ENCODE measurements around the gene IPO13.

Gene IPO13

DNA sequence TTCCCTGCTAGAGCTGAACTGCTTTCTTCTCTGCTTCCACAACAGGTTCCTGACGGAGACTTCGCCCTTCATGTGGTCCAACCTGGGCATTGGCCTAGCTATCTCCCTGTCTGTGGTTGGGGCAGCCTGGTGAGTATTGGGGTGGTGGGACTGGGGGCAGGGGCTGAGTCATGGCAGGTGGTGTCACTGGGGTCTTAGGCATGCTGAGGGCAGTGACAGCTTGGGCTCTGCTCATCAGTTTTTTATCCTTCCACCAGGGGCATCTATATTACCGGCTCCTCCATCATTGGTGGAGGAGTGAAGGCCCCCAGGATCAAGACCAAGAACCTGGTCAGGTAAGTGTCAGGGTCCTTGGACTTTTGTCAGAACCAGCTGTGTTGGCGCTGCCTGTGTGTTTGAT lies 29.3 kb downstream of the IPO13 start:
- DNase-seq, result no peak

DNA sequence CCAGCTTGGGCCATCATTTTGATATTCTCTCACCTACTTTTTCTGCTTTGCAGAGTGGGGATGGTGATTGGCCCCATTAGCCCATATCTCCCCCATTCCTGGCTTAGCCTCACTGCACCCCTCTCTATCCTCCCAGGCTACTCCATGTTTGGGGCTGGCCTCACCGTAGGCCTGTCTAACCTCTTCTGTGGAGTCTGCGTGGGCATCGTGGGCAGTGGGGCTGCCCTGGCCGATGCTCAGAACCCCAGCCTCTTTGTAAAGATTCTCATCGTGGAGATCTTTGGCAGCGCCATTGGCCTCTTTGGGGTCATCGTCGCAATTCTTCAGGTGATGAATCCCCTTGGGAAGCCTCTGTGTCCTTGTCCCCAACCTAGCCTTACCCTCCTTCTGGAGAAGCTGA lies 30.1 kb downstream of the IPO13 start:
- DNase-seq, result no peak

DNA sequence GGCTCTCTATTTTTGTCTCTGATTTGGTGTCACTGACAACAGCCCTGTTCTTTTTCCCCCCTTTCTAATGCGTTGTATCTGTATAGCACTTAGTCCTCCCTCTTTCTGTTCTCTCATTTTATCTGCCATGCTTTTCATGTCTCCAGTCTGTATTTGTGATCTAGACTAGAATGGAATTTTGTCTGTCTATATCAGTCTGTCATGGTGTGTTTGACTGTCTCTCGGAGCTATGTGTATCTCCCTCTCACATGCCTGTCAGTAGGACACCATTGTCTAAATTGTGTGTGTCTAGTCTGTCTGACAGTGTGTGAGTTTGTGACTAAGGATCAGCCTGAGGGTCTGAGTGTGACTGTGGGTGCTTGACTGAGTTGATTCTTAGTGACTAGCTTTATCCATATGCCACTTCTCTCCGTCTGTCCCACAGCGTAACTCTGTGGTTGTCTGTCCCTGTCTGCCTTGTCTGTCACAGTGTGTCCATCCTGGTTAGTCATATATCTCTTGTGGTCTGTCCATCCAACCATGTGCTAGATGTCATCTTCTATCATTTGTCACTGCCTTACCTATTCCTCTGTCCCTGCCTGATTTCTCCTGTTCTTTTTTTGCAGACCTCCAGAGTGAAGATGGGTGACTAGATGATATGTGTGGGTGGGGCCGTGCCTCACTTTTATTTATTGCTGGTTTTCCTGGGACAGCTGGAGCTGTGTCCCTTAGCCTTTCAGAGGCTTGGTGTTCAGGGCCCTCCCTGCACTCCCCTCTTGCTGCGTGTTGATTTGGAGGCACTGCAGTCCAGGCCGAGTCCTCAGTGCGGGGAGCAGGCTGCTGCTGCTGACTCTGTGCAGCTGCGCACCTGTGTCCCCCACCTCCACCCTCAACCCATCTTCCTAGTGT lies 30.9 kb downstream of the IPO13 start:
- no peak for DNase-seq

DNA sequence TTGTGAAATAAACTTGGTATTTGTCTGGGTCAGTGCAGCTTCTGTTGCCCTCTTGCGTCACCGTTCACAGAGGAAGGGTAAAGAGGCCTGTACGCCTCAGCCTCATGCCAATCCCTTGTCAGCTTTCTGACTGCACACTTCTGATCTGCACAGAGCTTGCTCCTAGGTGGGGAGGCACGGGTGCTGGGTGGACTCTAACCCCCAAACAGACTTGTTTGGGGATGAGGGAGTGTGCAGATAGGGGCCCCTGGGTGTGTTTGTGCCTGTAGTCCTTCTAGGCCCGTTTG lies 31.5 kb downstream of the IPO13 start:
- no peak for DNase-seq

DNA sequence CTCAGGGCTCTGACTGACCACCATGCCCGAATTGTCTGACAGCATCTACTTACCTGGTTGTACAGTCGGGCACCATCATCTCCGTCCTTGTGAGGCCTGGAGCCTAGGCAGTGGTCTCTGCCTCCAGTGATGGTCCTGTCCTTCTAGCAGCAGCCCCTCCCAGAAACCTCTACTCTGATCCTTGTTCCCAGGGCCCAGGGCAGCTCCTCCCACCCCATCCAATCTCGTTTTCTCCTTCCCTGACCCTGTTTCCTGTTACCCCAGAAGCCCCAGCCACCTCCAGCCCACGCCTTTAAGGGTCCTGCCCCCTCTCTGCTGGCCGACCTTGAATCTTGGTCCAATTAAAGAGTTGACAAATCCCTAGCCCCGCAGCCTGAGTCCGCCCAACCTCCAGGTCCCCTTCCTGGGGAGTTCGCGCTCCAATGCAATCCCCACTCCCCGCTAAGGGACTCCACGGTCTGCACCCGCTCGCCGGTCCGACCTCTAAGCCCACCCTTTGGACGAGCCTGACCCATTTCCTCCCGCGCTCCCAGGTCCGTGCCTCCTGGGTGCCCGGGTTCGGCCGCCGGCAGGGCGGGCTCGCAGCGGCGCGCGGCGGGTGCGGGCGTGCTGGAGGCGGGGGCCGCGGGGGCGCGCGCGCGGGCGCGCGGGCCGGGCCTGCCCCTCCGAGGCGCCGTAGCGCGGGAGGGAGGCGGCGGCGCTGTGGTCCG lies 32.0 kb downstream of the IPO13 start, which contains the start of gene B4GALT2:
Gene B4GALT2 (plus strand): TSS at position 660 of the 710 bp plus-strand sequence. CDS start 1,951 bp downstream, outside the sequence.
- peak; percentile 41 to 66 for DNase-seq

DNA sequence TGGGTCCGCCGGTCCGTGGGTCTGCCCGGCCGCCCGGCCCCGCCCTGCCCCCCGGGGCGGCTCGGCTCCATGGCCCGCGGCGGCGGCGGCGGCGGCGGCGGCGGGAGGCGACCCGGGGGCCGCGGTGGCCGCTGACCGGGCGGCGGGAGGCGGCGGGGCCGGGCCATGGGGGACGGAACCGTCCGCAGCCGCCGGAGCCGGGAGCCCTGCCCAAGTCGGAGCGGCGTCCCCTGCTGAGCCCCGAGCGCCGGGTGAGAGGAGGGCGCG lies 32.4 kb downstream of the IPO13 start:
- no peak for DNase-seq

DNA sequence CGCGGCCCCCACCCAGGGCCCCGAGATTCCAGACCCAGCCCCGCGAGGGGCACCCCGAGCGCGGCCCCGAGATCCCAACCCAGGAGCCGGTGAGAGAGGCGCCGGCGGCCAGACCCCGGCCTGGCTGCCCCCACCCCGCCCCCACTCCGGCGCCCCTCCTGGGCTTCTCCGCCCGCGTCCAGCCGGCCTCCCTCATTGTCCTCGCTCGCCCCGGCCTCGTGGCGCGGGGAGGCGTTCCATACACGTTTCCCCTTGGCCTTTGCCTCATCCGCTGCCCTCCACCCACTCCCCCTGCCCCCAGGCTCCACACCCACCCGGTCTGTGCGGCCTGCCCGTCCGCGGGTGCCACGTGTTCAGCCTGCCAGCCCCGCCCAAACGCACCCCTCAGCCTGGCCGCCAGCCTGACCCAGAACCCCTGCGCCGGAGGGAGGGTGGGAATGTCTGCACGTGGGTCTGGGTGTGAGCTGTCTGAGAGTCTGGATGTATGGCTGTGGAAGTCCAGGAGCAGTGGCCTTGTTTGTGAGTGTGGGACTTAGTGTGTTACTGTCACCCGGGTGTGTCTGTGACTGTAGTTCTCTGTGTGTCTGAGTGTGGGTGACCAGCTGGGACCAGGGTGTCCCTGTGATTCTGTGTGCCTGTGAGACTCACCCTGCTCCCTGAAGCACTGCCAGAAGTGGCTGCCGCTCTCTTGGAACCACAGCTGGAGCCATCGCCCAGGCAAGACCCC lies 32.9 kb downstream of the IPO13 start:
- DNase-seq, result peak; percentile 36 to 61

DNA sequence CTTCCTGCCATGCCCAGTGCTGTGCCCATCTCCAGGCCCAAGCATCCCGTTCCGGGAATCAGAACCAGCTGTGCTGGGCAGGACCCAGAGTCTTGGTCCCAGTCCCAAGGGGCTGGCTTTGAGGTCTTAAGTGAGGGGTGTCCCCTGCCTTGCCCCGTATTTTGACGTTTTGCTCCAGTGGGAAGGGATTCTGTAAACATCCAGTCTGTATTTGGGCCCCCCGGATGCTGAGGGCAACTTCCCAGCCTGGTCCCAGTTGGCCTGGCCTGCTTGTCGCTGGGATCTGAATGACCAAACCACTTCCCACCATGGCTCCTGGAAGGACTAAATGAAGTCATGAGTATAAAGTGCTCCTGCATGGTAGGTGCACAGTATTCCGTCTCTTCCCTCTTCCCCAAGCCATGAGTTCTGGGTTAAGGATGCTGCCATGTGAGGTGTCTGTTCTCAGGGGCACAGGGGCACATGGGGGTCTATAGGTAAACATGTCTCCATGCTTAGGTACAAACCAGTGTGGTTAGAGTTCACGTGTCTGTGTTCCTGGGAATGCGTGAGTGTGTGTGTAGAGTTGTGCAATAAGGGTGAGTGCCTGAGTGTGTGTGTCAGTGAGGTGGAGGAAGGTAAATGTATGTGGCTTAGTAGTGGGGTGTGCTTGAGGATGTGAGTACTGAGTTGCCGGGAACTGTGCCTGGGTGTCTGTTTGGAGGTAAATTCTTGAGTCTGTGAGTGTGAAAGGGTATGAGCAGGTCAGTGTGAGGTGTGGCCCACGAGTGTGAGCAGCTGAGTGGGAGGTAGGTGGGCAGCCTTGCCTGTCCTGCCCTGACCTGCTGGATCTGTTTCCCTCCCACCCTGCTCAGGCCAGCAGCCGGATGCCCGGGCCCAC lies 33.7 kb downstream of the IPO13 start:
- no peak for DNase-seq

DNA sequence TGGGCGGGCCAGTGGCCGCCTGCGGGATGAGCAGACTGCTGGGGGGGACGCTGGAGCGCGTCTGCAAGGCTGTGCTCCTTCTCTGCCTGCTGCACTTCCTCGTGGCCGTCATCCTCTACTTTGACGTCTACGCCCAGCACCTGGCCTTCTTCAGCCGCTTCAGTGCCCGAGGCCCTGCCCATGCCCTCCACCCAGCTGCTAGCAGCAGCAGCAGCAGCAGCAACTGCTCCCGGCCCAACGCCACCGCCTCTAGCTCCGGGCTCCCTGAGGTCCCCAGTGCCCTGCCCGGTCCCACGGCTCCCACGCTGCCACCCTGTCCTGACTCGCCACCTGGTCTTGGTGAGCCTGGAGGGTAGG lies 34.4 kb downstream of the IPO13 start:
- DNase-seq, result no peak

DNA sequence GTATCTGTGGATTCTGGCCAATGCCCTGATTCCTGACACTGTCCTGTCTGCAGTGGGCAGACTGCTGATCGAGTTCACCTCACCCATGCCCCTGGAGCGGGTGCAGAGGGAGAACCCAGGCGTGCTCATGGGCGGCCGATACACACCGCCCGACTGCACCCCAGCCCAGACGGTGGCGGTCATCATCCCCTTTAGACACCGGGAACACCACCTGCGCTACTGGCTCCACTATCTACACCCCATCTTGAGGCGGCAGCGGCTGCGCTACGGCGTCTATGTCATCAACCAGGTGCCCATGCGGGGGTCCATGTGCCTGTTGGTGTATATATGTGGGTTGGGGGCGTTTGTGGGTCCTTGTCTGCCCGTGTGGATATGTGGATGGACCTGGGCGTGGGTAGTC lies 34.9 kb downstream of the IPO13 start:
- no peak for DNase-seq

DNA sequence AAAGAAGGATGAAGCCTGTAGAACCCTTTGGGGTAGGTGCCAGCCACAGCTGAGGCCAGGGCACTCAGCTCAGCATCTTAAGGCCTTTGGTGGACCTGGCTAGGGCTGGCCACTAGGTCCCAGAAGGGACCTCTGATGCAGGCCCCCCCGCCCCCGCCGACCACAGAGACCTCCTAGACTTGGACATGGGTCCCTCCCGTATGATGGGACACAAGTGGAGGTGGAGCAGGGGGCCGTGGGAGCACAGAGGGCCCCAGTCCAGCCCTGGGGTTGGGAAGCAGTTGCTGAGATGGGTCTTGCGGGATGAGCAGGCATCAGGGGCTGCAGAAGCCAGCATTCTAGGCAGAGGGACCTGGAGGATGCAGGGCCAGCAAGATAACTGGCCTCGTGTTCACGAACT lies 35.5 kb downstream of the IPO13 start:
- DNase-seq, result no peak

DNA sequence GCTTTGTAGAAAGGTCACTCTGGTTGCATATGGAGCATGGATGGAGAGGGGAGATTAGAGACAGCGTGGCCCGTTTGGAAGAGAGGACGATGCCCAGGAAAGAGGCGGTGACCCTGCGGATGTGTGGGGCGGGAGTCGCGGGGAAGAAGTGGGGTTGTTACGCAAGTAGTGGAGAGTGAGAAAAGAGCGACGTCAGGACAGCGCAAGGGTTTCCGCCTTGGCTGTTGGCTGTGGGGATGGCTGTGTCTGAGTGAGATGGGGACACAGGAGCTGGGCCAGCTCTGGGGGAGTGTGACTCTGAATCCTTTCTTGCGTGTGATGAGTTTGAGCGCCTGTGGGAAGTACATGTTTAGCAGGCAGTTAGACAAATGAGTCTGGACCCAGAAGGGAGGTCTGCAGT lies 36.1 kb downstream of the IPO13 start:
- no peak for DNase-seq

DNA sequence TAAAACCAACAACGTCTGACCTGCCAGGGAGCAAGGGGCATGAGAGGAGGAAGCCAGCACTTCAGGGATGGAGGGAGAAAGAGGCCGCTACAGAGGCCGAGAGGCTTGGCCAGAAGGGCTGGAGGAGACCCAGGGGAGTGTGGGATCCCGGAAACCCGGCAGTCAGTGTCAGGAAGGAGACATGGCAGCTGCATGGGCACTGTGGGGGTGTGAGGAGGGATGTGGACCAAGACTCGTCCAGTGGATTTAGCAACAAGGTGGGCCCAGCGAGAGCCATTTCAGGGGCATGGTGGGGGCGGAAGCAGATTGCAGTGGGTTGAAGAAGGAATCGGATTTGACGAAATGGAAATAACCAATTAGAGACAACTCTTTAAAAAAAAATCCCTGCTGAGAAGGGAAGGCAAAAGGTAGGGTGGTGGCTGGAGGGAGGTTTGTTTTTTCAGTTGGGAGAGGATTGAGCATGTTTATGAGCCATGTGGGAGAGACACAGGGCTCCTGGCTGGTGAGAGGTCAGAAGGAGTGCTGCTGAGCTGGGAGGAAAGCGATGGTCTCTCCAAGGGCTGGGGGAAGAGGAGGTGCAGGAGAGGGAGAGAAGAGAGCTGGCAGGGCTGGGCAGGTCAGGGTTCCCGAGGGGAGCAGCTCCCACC lies 36.6 kb downstream of the IPO13 start:
- DNase-seq, result no peak

DNA sequence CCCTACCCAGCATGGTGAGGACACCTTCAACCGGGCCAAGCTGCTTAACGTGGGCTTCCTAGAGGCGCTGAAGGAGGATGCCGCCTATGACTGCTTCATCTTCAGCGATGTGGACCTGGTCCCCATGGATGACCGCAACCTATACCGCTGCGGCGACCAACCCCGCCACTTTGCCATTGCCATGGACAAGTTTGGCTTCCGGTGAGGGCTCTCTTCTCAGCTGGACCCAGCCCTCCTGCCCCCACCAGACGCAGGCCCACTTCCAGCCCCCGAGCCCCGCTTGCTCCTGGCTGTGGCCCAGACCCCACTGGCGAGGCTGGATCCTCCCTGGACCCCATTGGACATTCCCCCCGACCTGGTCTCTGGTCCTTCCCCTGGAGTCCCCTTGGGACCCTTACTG lies 38.1 kb downstream of the IPO13 start:
- DNase-seq, result no peak

DNA sequence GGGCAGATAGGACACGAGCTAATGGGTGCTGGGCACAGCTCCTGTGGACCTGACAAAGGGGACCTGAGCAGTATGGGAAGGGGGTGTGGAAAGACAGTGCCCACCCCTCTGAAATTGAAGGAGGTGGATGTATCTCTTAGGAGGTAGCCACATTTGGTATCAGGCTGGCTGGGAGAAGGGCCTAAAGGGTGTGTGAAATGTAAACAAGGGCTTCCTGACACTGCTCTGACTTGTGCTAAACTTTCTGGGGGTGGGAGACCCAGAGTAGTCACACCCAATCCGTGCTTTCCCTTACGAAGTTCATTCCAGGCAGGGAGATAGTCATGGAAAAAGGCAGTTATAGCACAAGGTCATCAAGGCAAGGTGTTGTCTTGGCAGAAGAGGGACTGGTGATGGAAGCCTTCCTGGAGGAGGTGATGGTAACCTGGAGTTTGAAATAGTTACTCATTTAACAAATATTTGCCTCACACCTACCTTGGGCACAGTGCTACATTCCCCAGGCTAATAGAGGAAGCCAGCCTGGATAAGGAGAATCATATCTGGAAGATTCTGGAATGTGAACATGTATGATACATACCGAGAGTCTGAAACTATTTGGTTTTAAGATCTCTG lies 39.3 kb downstream of the IPO13 start:
- no peak for DNase-seq

DNA sequence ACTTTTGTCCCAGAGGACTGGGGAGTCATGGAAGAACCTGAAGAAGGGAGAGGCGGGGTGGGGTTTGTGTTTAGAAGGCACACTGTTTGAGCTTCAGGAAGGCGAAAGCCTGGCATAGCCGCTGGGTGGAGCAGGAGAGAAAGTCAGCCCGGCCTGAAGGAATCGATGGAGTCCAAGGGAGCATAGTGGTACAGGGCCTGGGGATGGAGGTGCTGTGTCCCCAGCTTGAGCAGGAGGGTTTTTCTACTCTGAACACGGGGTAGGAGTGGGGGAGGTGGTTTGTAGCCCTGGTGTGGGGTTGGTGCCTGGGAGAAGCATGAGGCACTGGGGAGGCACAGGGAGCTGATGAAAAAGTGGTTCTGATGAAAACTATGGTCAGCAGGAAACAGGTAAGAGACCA lies 40.0 kb downstream of the IPO13 start:
- no peak for DNase-seq

DNA sequence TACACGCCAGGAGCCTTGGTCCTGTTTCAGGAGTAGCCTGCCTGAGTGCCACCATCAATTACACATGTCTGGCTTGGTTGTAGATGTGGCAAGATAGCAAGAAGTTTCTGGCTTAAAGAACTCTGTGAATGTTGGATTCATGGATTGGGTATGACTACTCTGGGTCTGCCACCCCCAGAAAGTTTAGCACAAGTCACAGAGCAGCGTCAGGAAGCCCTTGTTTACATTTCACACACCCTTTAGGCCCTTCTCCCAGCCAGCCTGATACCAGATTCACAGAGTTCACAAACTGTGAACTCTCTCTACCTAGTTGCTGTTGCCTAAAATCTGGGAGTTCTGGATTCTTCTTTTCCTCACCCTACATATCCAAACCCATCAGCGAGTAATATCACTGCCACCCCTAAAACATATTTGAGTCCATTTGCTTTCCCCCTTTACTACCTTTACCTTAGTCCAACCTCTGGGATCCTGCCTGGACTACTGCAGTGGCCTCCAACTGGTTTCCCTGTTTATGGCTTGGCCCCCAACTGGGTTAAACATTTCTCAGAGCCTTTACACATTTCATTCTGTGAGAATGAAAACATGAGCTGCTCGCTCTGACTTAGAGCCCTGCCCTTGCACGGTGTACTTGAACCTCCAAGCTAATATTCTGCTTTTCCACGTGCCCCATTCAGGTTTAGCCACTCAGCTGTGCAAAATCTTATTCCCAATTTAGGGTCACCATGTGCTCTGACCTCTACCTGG lies 40.6 kb downstream of the IPO13 start:
- DNase-seq, result no peak

DNA sequence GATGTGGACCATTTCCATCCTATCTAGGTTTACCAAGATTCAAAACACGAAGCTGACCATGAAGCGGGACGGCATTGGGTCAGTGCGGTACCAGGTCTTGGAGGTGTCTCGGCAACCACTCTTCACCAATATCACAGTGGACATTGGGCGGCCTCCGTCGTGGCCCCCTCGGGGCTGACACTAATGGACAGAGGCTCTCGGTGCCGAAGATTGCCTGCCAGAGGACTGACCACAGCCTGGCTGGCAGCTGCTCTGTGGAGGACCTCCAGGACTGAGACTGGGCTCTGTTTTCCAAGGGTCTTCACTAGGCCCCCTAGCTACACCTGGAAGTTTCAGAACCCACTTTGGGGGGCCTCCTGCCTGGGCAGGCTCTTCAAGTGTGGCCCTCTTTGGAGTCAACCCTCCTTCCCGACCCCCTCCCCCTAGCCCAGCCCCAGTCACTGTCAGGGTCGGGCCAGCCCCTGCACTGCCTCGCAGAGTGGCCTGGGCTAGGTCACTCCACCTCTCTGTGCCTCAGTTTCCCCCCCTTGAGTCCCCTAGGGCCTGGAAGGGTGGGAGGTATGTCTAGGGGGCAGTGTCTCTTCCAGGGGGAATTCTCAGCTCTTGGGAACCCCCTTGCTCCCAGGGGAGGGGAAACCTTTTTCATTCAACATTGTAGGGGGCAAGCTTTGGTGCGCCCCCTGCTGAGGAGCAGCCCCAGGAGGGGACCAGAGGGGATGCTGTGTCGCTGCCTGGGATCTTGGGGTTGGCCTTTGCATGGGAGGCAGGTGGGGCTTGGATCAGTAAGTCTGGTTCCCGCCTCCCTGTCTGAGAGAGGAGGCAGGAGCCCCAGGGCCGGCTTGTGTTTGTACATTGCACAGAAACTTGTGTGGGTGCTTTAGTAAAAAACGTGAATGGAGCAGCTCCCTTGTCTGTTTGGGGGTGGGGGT lies 43.8 kb downstream of the IPO13 start:
- DNase-seq, result peak in 1 of 2 donors; percentile 15

DNA sequence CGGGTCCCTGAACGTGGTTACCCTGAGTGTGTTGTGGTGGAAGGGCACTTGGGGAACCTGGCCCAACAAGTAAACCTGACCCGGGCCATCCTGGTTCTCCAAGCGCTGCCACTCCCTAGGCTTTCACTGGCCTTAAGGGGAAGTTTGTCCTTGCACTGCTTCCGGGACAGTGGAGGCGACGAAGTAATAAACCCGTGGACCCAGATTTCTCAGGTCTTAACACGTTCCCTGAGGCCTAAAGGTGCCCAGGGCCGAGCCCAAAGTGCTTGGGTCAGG lies 44.4 kb downstream of the IPO13 start:
- DNase-seq, result no peak

DNA sequence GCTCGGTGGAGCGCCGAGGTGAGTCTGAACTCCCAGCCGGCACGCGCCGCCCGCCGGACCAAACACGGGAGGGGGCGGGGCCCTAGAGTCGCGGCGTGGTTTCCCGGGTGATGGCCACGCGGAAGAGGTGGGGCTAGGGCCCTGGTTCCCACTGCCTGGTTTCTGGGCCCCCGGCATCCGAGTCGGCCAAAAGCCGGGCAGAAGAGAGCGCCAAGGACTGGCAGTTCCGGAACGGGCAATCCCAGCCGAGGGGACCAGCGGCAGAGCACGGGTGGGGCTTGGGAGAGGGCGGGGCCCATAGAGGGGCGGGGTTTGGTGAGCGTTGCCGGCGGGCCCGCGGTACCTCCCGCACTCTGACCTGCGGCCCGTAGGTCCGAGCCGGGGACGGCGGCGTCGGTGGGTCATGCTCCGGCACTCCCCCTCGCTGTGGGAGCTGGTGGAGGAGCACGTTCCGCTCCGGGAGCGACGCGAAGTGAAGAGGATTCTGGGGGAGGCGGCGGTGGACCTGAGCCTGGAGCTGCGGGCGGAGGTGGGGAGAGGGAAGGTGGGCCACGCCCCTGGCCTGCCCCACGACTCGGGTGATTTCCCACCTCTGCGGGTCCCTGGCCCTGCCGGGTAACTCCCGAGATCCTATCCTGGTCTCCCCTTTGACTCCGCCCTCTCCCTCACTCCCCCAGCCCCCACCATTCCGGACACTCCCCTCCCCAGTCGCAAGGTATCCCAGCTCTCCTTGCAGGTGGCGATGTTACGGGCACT lies 44.9 kb downstream of the IPO13 start, which contains the start of gene CCDC24:
Gene CCDC24 (plus strand): TSS at position 124 of the 756 bp plus-strand sequence. CDS start 280 bp downstream, at position 404.
- DNase-seq, result peak; percentile 83 to 84

All from stimulated activated CD4-positive, alpha-beta T cell treated with anti-CD3 and anti-CD28 coated beads, Interleukin-2, amount 100 ng/mL, for 24 hours (primary cell).